GM12864 (cell line): ENCODE results near the gene DERA.
"Not testable (repeated sequence)": the region's sequence is repeated elsewhere in the genome, so short reads cannot be mapped to it uniquely, and the experiment has no call there.

Experiments used
- DNase-seq: peaks from one replicate; pipeline ENCODE4 v3.0.0-alpha.2; 2011; ENCODE audit warnings: low read depth
- H3K4me3 ChIP-seq: 2 replicates; pipeline ENCODE4 v1.5.1; 2011; ENCODE audit warnings: mild to moderate bottlenecking, low read depth, low read length, control low read depth
- CTCF ChIP-seq: IDR thresholded peaks from 2 replicates; pipeline ENCODE4 v1.5.1; 2011; ENCODE audit warnings: low read depth, mild to moderate bottlenecking, moderate library complexity, low read length, control low read depth, inconsistent platforms; ENCODE audit errors: missing control alignments

The DERA gene

GRCh38 chr12:15966426-15966825 is 55.3 kb downstream of the DERA start:
- TF ChIP-seq CTCF = no peak
- no peak for DNase-seq
- H3K4me3 ChIP-seq = no peak overlapping the region

GRCh38 chr12:15967053-15967452 is 55.9 kb downstream of the DERA start:
- H3K4me3 ChIP-seq, DNase-seq: not testable (repeated sequence)

GRCh38 chr12:15971211-15971610 is 60.1 kb downstream of the DERA start:
- DNase-seq = no peak
- no peak overlapping the region for H3K4me3 ChIP-seq
- TF ChIP-seq CTCF = no peak

GRCh38 chr12:15972894-15973293 is 61.8 kb downstream of the DERA start:
- no peak for TF ChIP-seq CTCF
- no peak overlapping the region for H3K4me3 ChIP-seq
- DNase-seq = no peak

- no peak overlapping the region for H3K4me3 ChIP-seq
- DNase-seq = no peak
Observed at GRCh38 chr12:15977999-15978951, 67.1 kb downstream of the DERA start.

GRCh38 chr12:15979096-15980092 is 68.3 kb downstream of the DERA start:
- no peak for DNase-seq
- peak; percentile 69 for TF ChIP-seq CTCF
- no peak overlapping the region for H3K4me3 ChIP-seq

More at GRCh38 chr12:15977999-15978951, 67.1 kb downstream of the DERA start:
- TF ChIP-seq CTCF = no peak

GRCh38 chr12:15982071-15982470 is 70.9 kb downstream of the DERA start:
- TF ChIP-seq CTCF = no peak
- H3K4me3 ChIP-seq = no peak overlapping the region
- DNase-seq = no peak
